CD4-positive, alpha-beta T cell treated with Interferon gamma for 1 hour (primary cell): Measurements from ENCODE around the gene ACBD4.
A peak's percentile ranks its signal among the peaks of the same experiment; 100 is the strongest.

Source experiments
- DNase-seq: peaks from one replicate; pipeline ENCODE4 v3.0.0-alpha.2; 2020

ACBD4 gene

DNA sequence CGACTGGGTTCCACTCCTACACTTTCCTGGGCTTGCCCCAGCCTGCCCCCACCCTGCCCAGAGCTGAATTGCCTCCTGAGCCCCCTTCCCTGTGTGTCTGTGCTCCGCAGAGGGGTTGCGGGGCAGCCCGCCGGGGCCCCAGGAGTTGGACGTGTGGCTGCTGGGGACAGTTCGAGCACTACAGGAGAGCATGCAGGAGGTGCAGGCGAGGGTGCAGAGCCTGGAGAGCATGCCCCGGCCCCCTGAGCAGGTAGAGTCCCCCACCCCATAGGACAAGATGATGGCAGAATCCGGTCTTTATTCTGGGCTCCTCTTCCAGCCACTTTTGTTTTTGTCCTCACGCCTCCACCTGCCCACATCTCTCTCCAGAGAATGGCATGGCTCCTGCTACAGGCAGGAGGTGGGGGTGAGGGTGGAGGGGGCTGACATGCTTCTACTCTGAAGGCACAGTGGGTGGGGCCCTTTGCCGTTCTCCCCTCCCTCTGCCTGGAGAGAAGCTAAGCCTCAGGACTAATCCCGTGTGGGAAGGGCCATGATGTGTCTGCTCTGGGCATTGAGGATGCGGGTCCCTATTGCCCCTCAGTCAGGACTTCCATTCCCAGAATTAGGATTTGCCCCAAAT lies 3.5 kb downstream of the ACBD4 start:
- DNase-seq: no peak

GRCh38 chr17:45139533-45139920 lies 4.0 kb downstream of the ACBD4 start:
- DNase-seq: no peak

- DNase-seq: no peak
Observed at GRCh38 chr17:45143094-45143670, 7.7 kb downstream of the ACBD4 start.

- DNase-seq: peak; percentile 52
Observed at GRCh38 chr17:45143767-45144198, 8.3 kb downstream of the ACBD4 start.

- DNase-seq: no peak
Observed at GRCh38 chr17:45144199-45145034, 8.9 kb downstream of the ACBD4 start.

DNA sequence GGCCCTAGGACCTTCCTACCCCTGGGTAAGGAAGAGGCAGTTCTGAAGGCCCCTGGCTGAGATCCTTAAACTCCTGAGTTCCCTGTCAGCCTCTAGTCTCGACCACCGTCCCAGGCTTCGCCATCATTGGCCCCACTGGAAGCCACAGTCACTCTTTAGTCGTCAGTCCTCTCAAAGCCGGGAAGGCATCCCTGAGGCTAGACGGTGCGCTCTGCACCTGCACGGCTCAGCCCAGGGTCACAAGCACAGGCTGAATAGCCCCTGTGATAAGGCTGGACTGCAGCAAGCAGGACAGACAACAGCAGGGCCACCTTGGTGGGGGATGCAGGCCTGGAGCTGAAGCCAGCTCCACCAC lies 9.5 kb downstream of the ACBD4 start:
- no peak for DNase-seq

GRCh38 chr17:45146166-45146565 lies 10.7 kb downstream of the ACBD4 start:
- DNase-seq: no peak

DNA sequence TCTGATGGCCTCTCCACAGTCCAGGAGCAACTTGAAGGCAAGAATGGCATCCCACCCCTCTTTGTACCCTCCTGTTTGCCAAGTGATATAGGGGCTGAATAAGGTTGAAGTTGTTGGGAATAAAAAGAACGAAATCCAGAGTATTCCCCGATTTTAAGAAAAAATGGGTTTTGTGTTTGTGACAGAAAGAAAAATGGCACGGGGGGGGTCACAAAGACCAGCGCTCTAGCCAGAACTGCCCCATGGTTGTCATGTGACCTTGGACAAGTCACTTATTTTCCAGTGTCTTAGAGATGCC lies 11.1 kb downstream of the ACBD4 start:
- DNase-seq: no peak

- DNase-seq: no peak
Observed at GRCh38 chr17:45146890-45147580, 11.5 kb downstream of the ACBD4 start.

DNA sequence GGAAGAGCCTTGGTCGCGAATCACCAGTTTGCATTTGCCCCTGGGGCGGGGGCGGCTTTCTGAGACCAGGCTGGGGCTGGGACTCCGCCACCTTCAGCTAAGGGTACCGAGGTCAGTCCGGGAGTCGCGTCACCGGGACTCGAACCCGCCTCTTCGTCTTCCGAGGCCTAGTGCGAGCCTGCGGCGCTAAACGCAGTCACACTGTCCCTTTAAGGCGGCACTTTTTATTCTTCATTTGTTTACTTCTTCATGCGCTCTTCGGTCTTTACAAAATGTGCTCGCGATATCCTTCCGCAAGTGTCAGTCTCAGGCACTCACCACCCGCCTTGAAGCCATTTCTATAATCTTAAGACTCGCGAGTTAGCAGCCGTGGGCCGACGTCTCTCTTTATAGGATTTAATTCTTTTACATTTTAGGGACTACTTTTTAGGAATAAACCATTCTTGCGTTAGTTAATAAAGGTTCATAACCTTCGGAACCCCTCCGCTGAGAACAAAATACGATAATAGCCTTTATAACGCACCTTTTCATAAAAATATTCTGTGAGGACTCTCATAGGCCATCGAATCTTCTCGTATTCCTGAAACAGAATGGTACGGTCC lies 12.2 kb downstream of the ACBD4 start:
- peak; percentile 85 for DNase-seq

GRCh38 chr17:45148183-45149036 lies 12.9 kb downstream of the ACBD4 start, which contains the start of gene HEXIM1:
Gene HEXIM1, plus strand, starts transcription at chr17:45148475. Its CDS starts 716 bp downstream, at chr17:45149191.
- peak; percentile 100 for DNase-seq

GRCh38 chr17:45149037-45149668 lies 13.7 kb downstream of the ACBD4 start:
- peak; percentile 76 for DNase-seq

GRCh38 chr17:45149669-45150664 lies 14.5 kb downstream of the ACBD4 start:
- peak; percentile 15 for DNase-seq

DNA sequence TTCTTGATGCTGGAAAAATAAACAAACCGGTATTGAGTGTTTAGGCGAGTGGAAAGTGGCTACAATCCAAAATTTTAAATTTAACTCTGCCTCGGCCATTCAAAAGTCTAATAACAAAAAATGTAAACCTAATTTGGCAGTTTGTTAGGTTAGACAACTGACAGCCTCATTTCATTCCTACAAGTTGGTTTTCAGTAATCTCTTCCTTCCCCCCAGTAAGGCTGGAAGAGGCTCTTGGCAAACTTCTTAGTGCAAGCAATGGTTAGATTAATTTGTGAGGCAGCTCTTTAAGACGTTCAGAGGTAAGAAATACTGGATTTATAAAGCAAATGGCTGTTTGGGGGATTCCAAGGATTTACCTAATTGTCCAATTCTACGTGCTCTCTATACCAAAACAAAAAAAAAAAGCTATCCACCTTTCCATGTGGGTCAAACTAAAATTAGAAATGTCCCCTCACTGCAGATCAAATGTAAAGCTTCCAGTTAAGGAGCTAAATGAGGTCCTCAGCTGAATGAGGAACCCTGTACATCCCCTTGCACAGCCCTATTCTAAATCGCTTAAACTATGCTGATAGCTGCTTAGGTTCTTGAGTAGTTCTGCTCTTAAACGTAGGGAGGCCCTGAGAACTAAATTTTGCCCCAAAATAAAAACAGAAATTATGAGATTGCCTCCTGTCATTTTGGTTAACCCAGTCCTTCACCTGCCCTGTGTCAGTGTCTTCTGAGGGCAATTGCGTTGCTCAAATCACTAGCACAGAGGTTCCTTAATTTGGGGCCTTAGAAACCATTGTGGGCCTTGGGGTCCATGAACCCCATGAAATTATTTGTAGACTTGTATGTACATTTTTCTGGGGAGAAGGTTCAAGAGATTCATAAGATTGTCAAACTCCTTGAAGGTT lies 15.7 kb downstream of the ACBD4 start:
- no peak for DNase-seq

DNA sequence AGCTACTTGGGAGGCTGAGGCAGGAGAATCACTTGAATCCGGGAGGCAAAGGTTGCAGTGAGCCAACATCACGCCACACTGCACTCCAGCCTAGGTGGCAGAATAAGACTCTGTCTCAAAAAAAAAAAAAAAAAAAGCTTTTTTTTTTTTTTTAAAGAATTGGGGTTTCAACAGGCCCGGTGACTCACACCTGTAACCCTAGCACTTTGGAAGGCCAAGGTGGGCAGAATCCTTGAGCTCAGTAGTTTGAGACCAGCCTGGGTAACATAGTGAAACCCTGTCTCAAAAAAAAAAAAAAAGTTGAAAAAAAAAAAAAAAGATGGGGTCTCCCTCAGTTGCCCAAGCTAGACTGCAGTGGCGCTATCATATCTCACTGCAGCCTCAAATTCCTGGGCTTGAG lies 19.5 kb downstream of the ACBD4 start:
- no peak for DNase-seq

- no peak for DNase-seq
Observed at GRCh38 chr17:45155483-45155882, 20.0 kb downstream of the ACBD4 start.

DNA sequence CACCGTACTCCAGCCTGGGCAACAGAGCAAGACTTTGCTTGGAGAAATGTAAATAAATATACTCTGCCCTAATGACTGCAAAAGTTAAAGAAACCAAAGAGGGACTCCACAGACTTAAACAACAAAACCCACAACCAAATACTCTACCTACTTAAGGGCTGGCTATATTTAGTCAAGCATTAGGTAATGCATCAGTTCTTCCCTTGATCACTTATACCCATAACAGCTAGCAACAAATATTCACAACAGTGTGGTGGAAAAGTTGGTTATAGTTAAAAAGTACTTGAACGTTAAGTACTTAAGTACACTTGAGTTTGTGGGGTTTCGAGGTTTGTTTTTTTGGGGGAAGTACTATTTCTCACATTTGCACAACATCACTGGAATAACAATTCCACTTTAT lies 20.8 kb downstream of the ACBD4 start:
- DNase-seq: no peak

DNA sequence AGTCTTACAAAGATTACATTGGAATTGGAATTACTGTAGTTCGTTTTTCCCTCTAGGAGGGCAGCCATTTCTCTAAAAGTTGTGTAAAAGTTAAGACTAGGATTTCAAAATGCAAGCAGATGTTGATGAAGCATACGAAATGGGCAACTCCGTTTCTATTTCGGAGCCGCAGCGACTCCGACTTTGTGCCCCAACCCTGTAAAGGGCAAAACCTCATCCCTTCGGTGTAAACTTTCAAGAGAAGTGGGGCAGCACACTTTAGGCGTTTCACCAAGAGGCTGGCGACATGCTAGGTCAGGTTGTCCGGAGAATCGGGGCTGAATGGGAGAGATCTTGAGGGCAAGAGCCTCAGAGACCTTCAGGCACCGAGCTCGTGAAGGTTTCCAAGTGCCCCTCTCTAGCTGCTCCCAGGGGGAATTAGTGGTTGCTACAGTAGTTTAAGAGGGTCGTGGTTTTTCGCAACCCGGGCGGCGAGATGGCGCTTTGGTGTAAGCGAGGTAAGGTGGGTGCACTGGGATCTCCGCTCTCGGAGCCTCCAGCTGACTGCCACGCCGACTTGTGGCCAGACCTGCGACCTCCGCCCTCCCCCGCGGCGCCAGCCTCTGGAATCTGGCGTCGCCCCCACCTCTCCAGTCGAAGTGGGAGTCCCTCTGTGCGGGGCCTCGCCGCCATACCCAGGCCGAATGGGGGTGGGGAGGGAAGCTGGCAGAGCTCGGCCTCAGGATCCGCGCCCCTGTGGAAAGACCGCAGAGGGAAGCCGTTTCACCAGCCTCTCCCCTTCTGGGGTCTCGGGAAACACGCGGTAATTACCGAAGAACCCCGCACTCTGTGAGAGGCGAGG lies 25.2 kb downstream of the ACBD4 start:
- DNase-seq: peak; percentile 65
